Heart right ventricle (tissue), 16 donors: Measurements from ENCODE around the gene EFNA1. TPM values are rescaled to one million over a fixed set of nuclear protein-coding genes. Genes with fewer than 3 reads are reported as not detected.

Experiments
- ATAC-seq, 8 donors: fragments of 200-7000 bp; cut with Tn5 transposase; one replicate each; pipeline ENCODE4 v1.9.1; 2020; ENCODE audit warnings: mild to moderate bottlenecking in 8 of 8, moderate library complexity in 8 of 8, moderate number of reproducible peaks in 1 of 8
- DNase-seq, 2 donors: peaks; one replicate each; pipeline ENCODE4 v3.0.0-alpha.2; 2020
- H3K27ac ChIP-seq, 10 donors: fragments of 200-600 bp; sonication (generic) in 2 of 10; one replicate each; pipeline versions ENCODE4 v1.5.0 to v1.8.0; 2020 to 2022; ENCODE audit warnings: mild to moderate bottlenecking in 3 of 10
- H3K27me3 ChIP-seq, 7 donors: fragments of 200-600 bp; one replicate each; pipeline ENCODE4 v1.8.0; 2021 to 2022; ENCODE audit warnings: mild to moderate bottlenecking in 2 of 7
- H3K36me3 ChIP-seq, 9 donors: fragments of 200-600 bp; sonication (generic) in 1 of 9; one replicate each; pipeline versions ENCODE4 v1.5.0 to v1.8.0; 2020 to 2022; ENCODE audit warnings: mild to moderate bottlenecking in 2 of 9
- H3K4me1 ChIP-seq, 9 donors: fragments of 200-600 bp; sonication (generic) in 1 of 9; one replicate each; pipeline versions ENCODE4 v1.5.0 to v1.8.0; 2020 to 2022; ENCODE audit warnings: mild to moderate bottlenecking in 4 of 9
- H3K4me3 ChIP-seq, 10 donors: fragments of 200-600 bp; sonication (generic) in 2 of 10; one replicate each; pipeline versions ENCODE4 v1.5.0 to v1.8.0; 2020 to 2022; ENCODE audit warnings: mild to moderate bottlenecking in 7 of 10, moderate library complexity in 2 of 10
- H3K9me3 ChIP-seq, 11 donors: fragments of 200-600 bp in 10 of 11; sonication (generic) in 2 of 11; one replicate each; pipeline versions ENCODE4 v1.5.0 to v1.8.0; 2013 to 2022; ENCODE audit warnings: mild to moderate bottlenecking in 2 of 11, control low read depth in 1 of 11, moderate library complexity in 1 of 11
- CTCF ChIP-seq, 9 donors: fragments of 200-600 bp; sonication (generic) in 2 of 9; IDR thresholded peaks; one replicate each; pipeline versions ENCODE4 v1.5.0 to v1.8.0; 2021 to 2022; ENCODE audit warnings: antibody characterized with exemption in 9 of 9, mild to moderate bottlenecking in 5 of 9, moderate library complexity in 1 of 9
- WGBS, 2 donors: extraction: QIAGEN DNeasy Blood & Tissue Kit; methylation state at CpG; one replicate each; pipeline ENCODE4 v1.1.7; 2013; ENCODE audit warnings: inconsistent platforms in 1 of 2; 5-methylcytosine and 5-hydroxymethylcytosine counted together
- intact Hi-C, 10 donors: fragments of 100-400 bp; cut with DNase I; formaldehyde crosslinking; loops; one replicate each; pipeline versions ENCODE4 v1.11.1 to v1.14.2; 2022
- polyA plus RNA-seq, 2 donors: library from polyadenylated mRNA; stranded (reverse); fragments of 200-250 nt; gene quantifications; one replicate each; pipeline ENCODE4 v1.2.3, GENCODE V29; 2013
- total RNA-seq, 10 donors: library from RNA; stranded (reverse); fragmentation: NEBNext Ultra II Directional in 3 of 10; extraction: Animal tissue kit (Norgen Biotek cat#: 25700) in 3 of 10; gene quantifications; one replicate each; pipeline versions ENCODE4 v1.2.1 to v1.2.4, GENCODE V29; 2021 to 2023
- donor health status: Arrhythmogenic right ventricular cardiomyopathy.
- donor health status: ischemic (EF 13 %, LVEDD 7.1; RV severe dilation, severe dysfunction).
- donor health status: healthy with polysubstance abuse.
- donor health status: DM: no; HTN: yes; CAD: no.
- donor health status: DM: no; HTN: no; CAD: no.
- donor health status: ischemic (EF 25% LVEDD 6.9; RV normal size, moderate dysfunction).
- donor health status: ischemic (EF 25% LVEDD 5.7; RV mildly dilated, moderate dysfunction).
- donor health status: healthy.
- donor health status: DM: yes; HTN: yes; CAD: no.
- donor health status: Ischemic cardiomyopathy.
- donor health status: ischemic (EF 35%, LVEDD 5.7; RV mildly dilated, moderate dysfunction).
- donor health status: nonischemic (EF 11% LVEDD 7.7; RV severe dilation, severe dysfunction).
- donor health status: DM: yes; HTN: yes; CAD: no.
- donor health status: PGD.
- donor health status: ischemic (EF 29% LVEDD 5.4; RV normal size, mild dysfunction).
- donor health status: nonischemic (EF 23%, LVEDD 6.1; RV moderate dilation, normal function).

Gene EFNA1
- total and polyA plus RNA-seq, 12 donors = 28.9 to 104 (median 37.2) TPM

DNA sequence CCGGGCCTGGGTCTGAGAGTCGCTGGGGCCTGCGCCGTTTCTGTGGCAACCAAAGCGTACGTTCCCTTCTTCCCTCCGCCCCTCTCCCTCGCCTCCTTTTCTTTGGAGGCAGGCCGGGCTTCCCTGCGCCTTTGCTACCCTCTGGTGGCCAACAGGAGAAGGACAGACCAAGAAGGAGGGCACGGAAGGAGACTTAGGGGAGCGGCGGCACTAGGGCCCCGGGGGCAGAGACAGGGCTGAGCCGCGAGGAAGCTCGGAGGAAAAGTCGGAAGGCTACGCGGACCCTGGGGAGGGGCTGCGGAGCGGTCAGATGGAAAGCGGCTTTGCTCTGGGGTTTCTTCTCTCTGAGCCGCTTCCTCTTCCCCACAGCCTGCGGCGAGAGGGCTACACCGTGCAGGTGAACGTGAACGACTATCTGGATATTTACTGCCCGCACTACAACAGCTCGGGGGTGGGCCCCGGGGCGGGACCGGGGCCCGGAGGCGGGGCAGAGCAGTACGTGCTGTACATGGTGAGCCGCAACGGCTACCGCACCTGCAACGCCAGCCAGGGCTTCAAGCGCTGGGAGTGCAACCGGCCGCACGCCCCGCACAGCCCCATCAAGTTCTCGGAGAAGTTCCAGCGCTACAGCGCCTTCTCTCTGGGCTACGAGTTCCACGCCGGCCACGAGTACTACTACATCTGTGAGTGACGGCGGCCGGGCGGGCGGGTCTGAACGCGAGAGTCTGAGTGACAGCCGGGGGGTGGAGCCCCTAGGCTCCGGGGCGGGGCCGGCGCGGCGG, 42.8 kb upstream of the EFNA1 start:
- Histone ChIP-seq H3K4me1 (peaks cover 23 to 62% (median 49%) of the 10 kb centered on the region in 9 donors), H3K9me3 (no peaks in the 10 kb centered on the region), H3K27me3 (peaks cover 36 to 46% (median 46%) of the 10 kb centered on the region in 7 donors), H3K4me3 (peak overlapping the region; percentile 33 to 82 (median 72)), H3K36me3 (no peaks in the 10 kb centered on the region), H3K27ac (peak overlapping the region; percentile 67 to 92 (median 88))
- TF ChIP-seq CTCF (IDR thresholded peaks at IDR 0.05) = peak; percentile 82 to 97 (median 92)
- WGBS, 2 donors = 0 to 1% methylated on average over 66 to 67 of the region's 67 CpGs
- peak; percentile 91 to 94 for DNase-seq
- peak; percentile 86 to 93 (median 90) for ATAC-seq
- intact Hi-C loops = loop anchor here in 8 of 10 donors (1.0 to 10.0 kb wide), 8 partner anchors 22 to 530 kb away; partner anchors contain the start of genes EFNA4 (in 2 of the 8), ADAM15 (in 1 of the 8), SLC50A1 (in 1 of the 8) and UBE2Q1 (in 1 of the 8)

DNA sequence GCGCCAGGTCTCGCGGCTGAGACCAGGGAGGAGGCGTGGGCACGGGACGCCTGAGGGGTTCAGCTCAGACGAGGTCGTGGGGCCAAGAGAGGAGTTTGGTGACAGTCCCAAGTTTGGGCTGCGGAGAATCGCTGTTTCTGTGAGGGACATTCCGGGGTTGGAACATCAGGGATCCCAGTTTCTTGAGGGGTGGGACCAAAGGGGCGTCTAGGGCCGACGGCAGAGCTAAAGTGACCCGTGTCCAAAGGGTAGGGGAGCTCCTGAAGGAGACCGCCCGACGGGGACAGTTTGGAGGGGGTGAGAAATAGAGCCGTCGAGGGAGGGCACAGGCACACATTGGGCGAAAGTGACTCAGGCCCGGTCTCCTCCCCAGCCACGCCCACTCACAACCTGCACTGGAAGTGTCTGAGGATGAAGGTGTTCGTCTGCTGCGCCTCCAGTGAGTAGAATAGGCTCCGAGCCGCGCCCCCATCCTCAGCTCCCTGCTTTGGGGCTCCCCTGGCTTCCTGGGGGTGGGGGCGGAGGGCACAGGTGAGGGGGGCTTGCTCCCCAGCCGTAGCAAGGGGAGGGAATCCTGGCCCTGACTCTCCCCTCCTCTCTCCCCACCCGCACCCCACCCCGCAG, 42.1 kb upstream of the EFNA1 start:
- intact Hi-C loops = loop anchor here in 5 of 10 donors (2.0 to 10.0 kb wide), 6 partner anchors 23 to 531 kb away; partner anchors contain the start of genes ADAM15 (in 1 of the 5), EFNA4 (in 1 of the 5), SLC50A1 (in 1 of the 5) and UBE2Q1 (in 1 of the 5)
- Histone ChIP-seq H3K4me1 (peaks cover 16 to 55% (median 42%) of the 10 kb centered on the region in 9 donors), H3K4me3 (peak overlapping the region; percentile 33 to 82 (median 72)), H3K36me3 (no peaks in the 10 kb centered on the region), H3K27me3 (peaks cover 29 to 39% (median 39%) of the 10 kb centered on the region in 7 donors), H3K9me3 (no peaks in the 10 kb centered on the region), H3K27ac (peak overlapping the region; percentile 67 to 92 (median 88))
- DNase-seq (peak; percentile 49 to 65), ATAC-seq (peak in 7 of 8 donors; percentile 5 to 35 (median 17))
- WGBS, 2 donors = 2% methylated on average over 30 to 31 of the region's 32 CpGs
- TF ChIP-seq CTCF (IDR thresholded peaks at IDR 0.05) = no peak

DNA sequence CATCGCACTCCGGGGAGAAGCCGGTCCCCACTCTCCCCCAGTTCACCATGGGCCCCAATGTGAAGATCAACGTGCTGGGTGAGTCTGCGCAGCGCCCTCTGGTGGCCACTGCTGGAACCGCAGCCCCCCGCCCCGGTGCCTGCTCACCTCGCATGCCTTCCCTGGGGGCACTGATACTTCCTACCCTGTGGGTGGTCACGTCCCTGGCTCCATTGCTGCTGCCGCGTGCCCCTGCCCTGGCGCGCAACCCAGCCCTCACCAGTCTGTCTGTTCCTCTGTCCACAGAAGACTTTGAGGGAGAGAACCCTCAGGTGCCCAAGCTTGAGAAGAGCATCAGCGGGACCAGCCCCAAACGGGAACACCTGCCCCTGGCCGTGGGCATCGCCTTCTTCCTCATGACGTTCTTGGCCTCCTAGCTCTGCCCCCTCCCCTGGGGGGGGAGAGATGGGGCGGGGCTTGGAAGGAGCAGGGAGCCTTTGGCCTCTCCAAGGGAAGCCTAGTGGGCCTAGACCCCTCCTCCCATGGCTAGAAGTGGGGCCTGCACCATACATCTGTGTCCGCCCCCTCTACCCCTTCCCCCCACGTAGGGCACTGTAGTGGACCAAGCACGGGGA, 41.4 kb upstream of the EFNA1 start:
- Histone ChIP-seq H3K4me1 (peaks cover 12 to 51% (median 38%) of the 10 kb centered on the region in 9 donors), H3K27ac (peak overlapping the region in 2 of 10 donors; percentile 88 to 89), H3K36me3 (no peaks in the 10 kb centered on the region), H3K27me3 (peaks cover 22 to 33% (median 33%) of the 10 kb centered on the region in 7 donors), H3K9me3 (no peaks in the 10 kb centered on the region), H3K4me3 (peak overlapping the region in 7 of 10 donors; percentile 61 to 78 (median 72))
- intact Hi-C loops = loop anchor here in 2 of 10 donors (2.0 to 10.0 kb wide), 3 partner anchors 43 to 531 kb away; partner anchors contain the start of genes SLC50A1 (in 1 of the 2) and UBE2Q1 (in 1 of the 2)
- DNase-seq = peak; percentile 60 to 74
- ATAC-seq = peak; percentile 5 to 41 (median 24)
- peak; percentile 95 to 99 (median 97) for TF ChIP-seq CTCF (IDR thresholded peaks at IDR 0.05)
- WGBS, 2 donors = 20 to 21% methylated on average over 21 to 24 of the region's 24 CpGs
